ENCODE results near the gene ATP9A. TPM values are rescaled to one million over a fixed set of nuclear protein-coding genes. Genes with fewer than 3 reads are reported as not detected.

The ATP9A gene
- total and polyA plus RNA-seq, 2 donors from 2014 or later = 7.1 to 40.2 TPM

DNA sequence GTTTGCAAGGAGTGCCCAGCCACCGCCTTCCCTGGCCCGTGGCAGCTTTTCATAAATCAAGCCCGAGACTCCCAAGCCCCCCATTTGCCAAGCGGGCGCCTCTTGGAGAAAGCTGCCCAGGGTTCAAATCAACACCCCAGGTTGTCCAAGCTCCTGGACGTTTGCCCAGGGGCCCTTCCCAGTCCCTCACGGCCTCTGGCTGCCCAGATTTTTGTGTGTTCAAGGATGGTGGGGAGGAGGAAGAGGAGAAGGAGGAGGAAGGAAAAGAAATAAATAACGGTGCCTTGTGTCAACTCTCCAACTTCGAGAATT lies 205.1 kb downstream of the ATP9A start:
- Histone ChIP-seq H3K27me3 (ENCODE audit: control insufficient read depth, insufficient read depth, low read length) (peaks cover 7% of the 10 kb centered on the region), H3K27ac (ENCODE audit: low read depth in 2 of 2, low read length in 2 of 2) (peak overlapping the region; percentile 36 to 88), H3K4me1 (ENCODE audit: control insufficient read depth in 2 of 3, insufficient read depth in 2 of 3, low read depth in 1 of 3, low read length in 3 of 3) (peaks cover 4 to 15% (median 6%) of the 10 kb centered on the region in 3 donors), H3K36me3 (ENCODE audit: control insufficient read depth in 2 of 3, insufficient read depth in 3 of 3, low read length in 3 of 3) (no peaks in the 10 kb centered on the region), H3K9ac (ENCODE audit: low read length in 3 of 3) (peak overlapping the region in 1 of 3 donors; percentile 40), H3K9me3 (ENCODE audit: control insufficient read depth in 2 of 3, insufficient read depth in 1 of 3, low read length in 3 of 3) (no peaks in the 10 kb centered on the region), H3K4me3 (ENCODE audit: low read length in 3 of 3) (peak overlapping the region in 1 of 3 donors; percentile 42)
- DNase-seq (no peak), FAIRE-seq (no peak)
- no peak for TF ChIP-seq CTCF (IDR thresholded peaks at IDR 0.05; ENCODE audit: borderline replicate concordance, extremely low read depth, insufficient read depth)
- intact Hi-C loops (cut with DNase I) = no loop called here

DNA sequence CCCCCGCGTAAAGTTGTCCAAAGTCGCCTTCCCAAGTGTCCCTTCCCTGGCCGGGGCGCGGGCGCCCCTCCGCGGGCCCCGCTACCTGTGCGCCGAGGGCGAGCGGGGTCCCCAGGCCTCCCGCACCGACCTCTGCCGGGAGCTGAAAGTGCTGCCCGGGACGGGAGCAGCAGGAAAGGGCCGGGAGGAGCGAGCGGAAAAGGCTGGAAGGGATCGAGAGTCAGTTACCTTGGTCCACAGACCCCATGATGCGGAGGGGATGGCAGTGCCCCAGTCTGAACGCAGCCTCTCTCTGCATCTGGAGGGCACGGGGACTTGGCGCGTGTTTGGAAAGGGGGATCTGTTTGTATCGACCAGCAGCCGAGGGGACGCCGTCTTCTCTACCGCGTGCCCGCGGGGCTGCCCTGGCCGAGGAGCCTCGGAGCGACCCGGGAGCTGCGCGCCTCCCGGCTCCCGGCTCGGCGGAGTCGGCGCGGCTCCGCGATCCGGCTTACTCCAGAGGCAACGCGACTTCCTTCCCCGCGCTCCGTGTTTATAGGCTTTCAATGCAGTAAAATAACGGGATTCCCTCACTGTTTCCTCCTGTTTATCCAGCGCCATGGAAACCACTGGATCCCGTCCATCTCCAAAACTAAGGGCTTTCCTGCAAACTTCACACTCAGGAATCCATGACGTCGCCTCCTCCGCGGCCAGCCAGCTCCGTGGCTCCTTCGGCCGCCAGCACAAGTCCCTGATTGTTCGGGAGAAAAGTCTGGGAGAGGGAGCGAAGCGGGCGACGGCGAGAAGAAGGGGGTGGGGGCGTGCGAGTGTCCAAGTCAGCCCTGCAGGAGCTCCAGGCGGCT lies 205.6 kb downstream of the ATP9A start:
- intact Hi-C loops (cut with DNase I) = no loop called here

GRCh38 chr20:51562027-51562331 lies 206.2 kb downstream of the ATP9A start:
- peaks cover 4 to 15% (median 6%) of the 10 kb centered on the region in 3 donors for H3K4me1 ChIP-seq (ENCODE audit: control insufficient read depth in 2 of 3, insufficient read depth in 2 of 3, low read depth in 1 of 3, low read length in 3 of 3)
- intact Hi-C loops (cut with DNase I) = no loop called here
- peaks cover 7% of the 10 kb centered on the region for H3K27me3 ChIP-seq (ENCODE audit: control insufficient read depth, insufficient read depth, low read length)

More for the DNA sequence above, 205.6 kb downstream of the ATP9A start:
- H3K27ac ChIP-seq (ENCODE audit: low read depth in 2 of 2, low read length in 2 of 2) = peak overlapping the region; percentile 80 to 88
- no peaks in the 10 kb centered on the region for H3K9me3 ChIP-seq (ENCODE audit: control insufficient read depth in 2 of 3, insufficient read depth in 1 of 3, low read length in 3 of 3)
- DNase-seq = peak; percentile 85 to 98 (median 90)
- H3K9ac ChIP-seq (ENCODE audit: low read length in 3 of 3) = peak overlapping the region; percentile 27 to 31 (median 31)
- peaks cover 7% of the 10 kb centered on the region for H3K27me3 ChIP-seq (ENCODE audit: control insufficient read depth, insufficient read depth, low read length)
- no peaks in the 10 kb centered on the region for H3K36me3 ChIP-seq (ENCODE audit: control insufficient read depth in 2 of 3, insufficient read depth in 3 of 3, low read length in 3 of 3)
- TF ChIP-seq CTCF (IDR thresholded peaks at IDR 0.05; ENCODE audit: borderline replicate concordance, extremely low read depth, insufficient read depth) = no peak
- no peak for FAIRE-seq
- H3K4me1 ChIP-seq (ENCODE audit: control insufficient read depth in 2 of 3, insufficient read depth in 2 of 3, low read depth in 1 of 3, low read length in 3 of 3) = peaks cover 4 to 15% (median 6%) of the 10 kb centered on the region in 3 donors
- H3K4me3 ChIP-seq (ENCODE audit: low read length in 3 of 3) = peak overlapping the region; percentile 42 to 56 (median 53)

More at GRCh38 chr20:51562027-51562331, 206.2 kb downstream of the ATP9A start:
- Histone ChIP-seq H3K9me3 (ENCODE audit: control insufficient read depth in 2 of 3, insufficient read depth in 1 of 3, low read length in 3 of 3) (no peaks in the 10 kb centered on the region), H3K4me3 (ENCODE audit: low read length in 3 of 3) (peak overlapping the region; percentile 42 to 52 (median 50)), H3K9ac (ENCODE audit: low read length in 3 of 3) (peak overlapping the region in 2 of 3 donors; percentile 27 to 41), H3K27ac (ENCODE audit: low read depth in 2 of 2, low read length in 2 of 2) (peak overlapping the region; percentile 80 to 88), H3K36me3 (ENCODE audit: control insufficient read depth in 2 of 3, insufficient read depth in 3 of 3, low read length in 3 of 3) (no peaks in the 10 kb centered on the region)
- FAIRE-seq (no peak), DNase-seq (no peak)
- TF ChIP-seq CTCF (IDR thresholded peaks at IDR 0.05; ENCODE audit: borderline replicate concordance, extremely low read depth, insufficient read depth) = no peak

Measured in kidney (tissue), 14 donors.